Fibroblast of lung (primary cell): ENCODE measurements around the gene INO80E.

Experiments
- EZH2 ChIP-seq: IDR thresholded peaks from 2 replicates; pipeline ENCODE4 v1.5.1; 2012; ENCODE audit warnings: low read length, control low read depth, mild to moderate bottlenecking; ENCODE audit errors: missing control alignments
- TF ChIP-seq, protein P1 (sequence below), 2 donors: IDR thresholded peaks in 1 of 2; conservative IDR thresholded peaks in 1 of 2; 1 replicate in 1 of 2; 2 replicates in 1 of 2; pipeline ENCODE4 v1.5.1; 2011 to 2012; ENCODE audit warnings: low read length in 2 of 2, control low read depth in 1 of 2, inconsistent platforms in 1 of 2, low read depth in 1 of 2, mild to moderate bottlenecking in 1 of 2

DNA sequence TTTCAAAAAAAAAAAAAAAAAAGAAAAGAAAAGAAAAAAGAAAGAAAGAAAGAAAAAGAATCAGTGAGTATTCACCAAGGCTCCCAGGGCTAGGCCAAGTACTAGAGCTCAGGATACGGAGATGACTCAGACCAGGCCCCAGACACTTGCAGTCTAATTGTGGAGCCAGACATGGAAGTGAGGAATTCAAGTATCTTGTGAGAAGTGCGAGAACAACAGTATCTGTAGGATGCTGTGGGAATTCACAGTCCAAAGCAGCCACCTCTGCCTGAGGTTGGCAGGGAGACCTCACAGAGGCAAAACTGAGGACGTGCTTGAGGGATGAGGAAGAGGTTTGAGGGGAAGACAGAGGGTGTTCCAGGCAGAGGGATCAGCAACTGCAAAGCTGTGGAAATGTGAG, 55.5 kb downstream of the INO80E start:
- TF ChIP-seq, protein P1, sequence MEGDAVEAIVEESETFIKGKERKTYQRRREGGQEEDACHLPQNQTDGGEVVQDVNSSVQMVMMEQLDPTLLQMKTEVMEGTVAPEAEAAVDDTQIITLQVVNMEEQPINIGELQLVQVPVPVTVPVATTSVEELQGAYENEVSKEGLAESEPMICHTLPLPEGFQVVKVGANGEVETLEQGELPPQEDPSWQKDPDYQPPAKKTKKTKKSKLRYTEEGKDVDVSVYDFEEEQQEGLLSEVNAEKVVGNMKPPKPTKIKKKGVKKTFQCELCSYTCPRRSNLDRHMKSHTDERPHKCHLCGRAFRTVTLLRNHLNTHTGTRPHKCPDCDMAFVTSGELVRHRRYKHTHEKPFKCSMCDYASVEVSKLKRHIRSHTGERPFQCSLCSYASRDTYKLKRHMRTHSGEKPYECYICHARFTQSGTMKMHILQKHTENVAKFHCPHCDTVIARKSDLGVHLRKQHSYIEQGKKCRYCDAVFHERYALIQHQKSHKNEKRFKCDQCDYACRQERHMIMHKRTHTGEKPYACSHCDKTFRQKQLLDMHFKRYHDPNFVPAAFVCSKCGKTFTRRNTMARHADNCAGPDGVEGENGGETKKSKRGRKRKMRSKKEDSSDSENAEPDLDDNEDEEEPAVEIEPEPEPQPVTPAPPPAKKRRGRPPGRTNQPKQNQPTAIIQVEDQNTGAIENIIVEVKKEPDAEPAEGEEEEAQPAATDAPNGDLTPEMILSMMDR (conservative IDR thresholded peaks at IDR 0.05 in 1 of 2, IDR thresholded peaks at IDR 0.05 in 1 of 2; ENCODE audit: low read depth in 1 of 2, low read length in 2 of 2), result no peak
- TF ChIP-seq EZH2, result no peak
